Measurements from ENCODE around the gene TMEM221. TPM values are rescaled to one million over a fixed set of nuclear protein-coding genes. Genes with fewer than 3 reads are reported as not detected.
A peak's percentile ranks its signal among the peaks of the same experiment; 100 is the strongest.

The TMEM221 gene
- total and polyA plus RNA-seq, 5 donors, result 0.22 to 0.43 (median 0.38) TPM; not detected in 1

- peak; percentile 93 to 94 for ATAC-seq
- no peaks in the 10 kb centered on the region for H3K27me3 ChIP-seq (ENCODE audit: control insufficient read depth, insufficient read depth)
- H3K4me3 ChIP-seq (ENCODE audit: low read length), result peak within 1 kb of the TSS; percentile 76
- H3K4me1 ChIP-seq (ENCODE audit: control insufficient read depth, insufficient read depth, low read length), result peaks cover 4% of the 10 kb centered on the region
- WGBS, result under 1% methylated on average over 67 of the region's 67 CpGs
- H3K27ac ChIP-seq (ENCODE audit: low read length), result peak within 1 kb of the TSS; percentile 98
- intact Hi-C loops (cut with DNase I), result no loop called here
- no peaks in the 10 kb centered on the region for H3K9me3 ChIP-seq (ENCODE audit: control insufficient read depth, low read length)
- peak; percentile 99 to 100 (median 100) for DNase-seq
Observed at GRCh38 chr19:17470068-17470841, 21.8 kb upstream of the TMEM221 start, which contains the start of gene SLC27A1. Gene SLC27A1 (plus strand): TSS chr19:17470524. CDS start chr19:17470541, 17 bp downstream.

DNA sequence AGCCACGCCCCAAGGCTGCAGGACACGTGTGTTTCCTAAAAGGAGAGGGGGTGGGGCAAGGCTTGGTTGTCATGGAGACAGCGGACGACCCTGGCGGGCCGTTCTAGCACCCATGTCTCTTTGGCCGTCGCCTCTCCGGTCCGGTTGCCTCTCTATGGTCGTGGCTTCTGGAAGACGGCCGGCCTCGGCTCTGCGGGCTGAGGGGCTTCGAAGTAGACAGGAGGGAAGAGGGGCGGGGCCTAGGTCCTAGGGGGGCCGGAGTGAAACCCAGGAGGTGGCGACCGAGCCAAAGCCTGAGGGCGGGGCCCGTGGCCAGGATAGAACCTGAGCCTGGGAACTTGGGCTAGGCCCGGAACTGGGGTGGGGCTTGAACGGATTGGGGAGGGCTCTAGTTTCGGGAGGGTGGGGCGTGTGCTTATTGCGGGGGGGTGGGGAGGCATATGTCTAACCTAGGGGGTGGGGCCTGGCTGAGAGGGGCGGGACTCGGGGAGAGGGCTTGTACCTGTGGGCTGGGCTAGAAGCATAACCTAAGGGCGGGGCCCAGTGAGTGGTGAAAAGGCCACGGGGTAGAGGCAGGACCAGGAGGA lies 21.1 kb upstream of the TMEM221 start:
- H3K4me3 ChIP-seq (ENCODE audit: low read length), result peak overlapping the region; percentile 76
- intact Hi-C loops (cut with DNase I), result loop anchor here in 3 of 4 donors (5.0 to 10.0 kb wide), 2 partner anchors 75 to 122 kb away; partner anchors contain the start of gene CCDC194 (in 1 of the 3)
- H3K4me1 ChIP-seq (ENCODE audit: control insufficient read depth, insufficient read depth, low read length), result peaks cover 3% of the 10 kb centered on the region
- H3K27ac ChIP-seq (ENCODE audit: low read length), result peak overlapping the region; percentile 98
- no peaks in the 10 kb centered on the region for H3K27me3 ChIP-seq (ENCODE audit: control insufficient read depth, insufficient read depth)
- ATAC-seq, result peak; percentile 86 to 87
- WGBS, result under 1% methylated on average over 31 of the region's 31 CpGs
- peak; percentile 97 to 99 (median 99) for DNase-seq
- H3K9me3 ChIP-seq (ENCODE audit: control insufficient read depth, low read length), result no peaks in the 10 kb centered on the region

GRCh38 chr19:17469092-17469480 lies 20.6 kb upstream of the TMEM221 start:
- no peaks in the 10 kb centered on the region for H3K9me3 ChIP-seq (ENCODE audit: control insufficient read depth, low read length)
- H3K4me3 ChIP-seq (ENCODE audit: low read length), result peak overlapping the region; percentile 76
- DNase-seq, result no peak
- no peak for ATAC-seq
- 2% methylated on average over 19 of the region's 19 CpGs for WGBS
- peaks cover 3% of the 10 kb centered on the region for H3K4me1 ChIP-seq (ENCODE audit: control insufficient read depth, insufficient read depth, low read length)
- intact Hi-C loops (cut with DNase I), result loop anchor here in 3 of 4 donors (5.0 to 10.0 kb wide), 2 partner anchors 74 to 122 kb away; partner anchors contain the start of gene CCDC194 (in 1 of the 3)
- peak overlapping the region; percentile 98 for H3K27ac ChIP-seq (ENCODE audit: low read length)
- no peaks in the 10 kb centered on the region for H3K27me3 ChIP-seq (ENCODE audit: control insufficient read depth, insufficient read depth)

DNA sequence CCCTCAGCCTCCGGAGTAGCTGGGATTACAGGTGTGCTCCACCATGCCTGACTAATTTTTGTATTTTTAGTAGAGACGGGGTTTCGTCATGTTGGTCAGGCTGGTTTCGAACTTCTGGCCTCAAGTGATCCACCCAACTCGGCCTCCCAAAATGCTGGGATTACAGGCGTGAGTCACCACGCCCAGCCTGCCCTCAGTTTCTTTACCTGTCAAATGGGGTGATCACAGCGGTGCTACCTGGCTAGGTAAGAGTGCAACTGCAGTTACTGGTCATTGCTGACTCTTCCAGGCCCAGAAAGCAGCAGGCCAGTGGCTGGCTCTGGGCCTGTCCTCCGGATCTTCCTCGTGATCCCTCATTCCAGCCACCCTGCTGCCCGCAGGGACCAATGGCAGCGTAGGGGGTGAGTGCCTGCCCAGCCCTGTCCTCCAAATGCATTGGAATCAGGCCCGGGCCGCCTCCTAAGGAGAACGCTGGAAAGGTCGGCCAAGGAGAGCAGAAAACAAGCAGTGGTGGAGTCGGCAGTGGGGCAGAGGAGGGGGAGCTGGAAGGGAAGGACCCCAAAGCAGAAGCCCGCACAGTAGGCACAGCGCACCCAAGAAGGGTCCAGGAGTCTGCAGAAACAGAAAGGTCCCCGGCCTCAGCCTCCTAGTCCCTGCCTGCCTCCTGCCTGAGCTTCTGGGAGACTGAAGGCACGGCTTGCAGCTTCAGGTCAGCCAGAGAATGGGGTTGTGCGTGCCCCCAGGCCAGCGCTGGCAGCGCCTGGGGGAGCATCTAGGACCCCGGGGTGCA lies 20.0 kb upstream of the TMEM221 start:
- H3K27me3 ChIP-seq (ENCODE audit: control insufficient read depth, insufficient read depth), result no peaks in the 10 kb centered on the region
- intact Hi-C loops (cut with DNase I), result loop anchor here in 3 of 4 donors (5.0 to 10.0 kb wide), 2 partner anchors 74 to 121 kb away; partner anchors contain the start of gene CCDC194 (in 1 of the 3)
- WGBS, result 45% methylated on average over 25 of the region's 25 CpGs
- no peaks in the 10 kb centered on the region for H3K9me3 ChIP-seq (ENCODE audit: control insufficient read depth, low read length)
- DNase-seq (peak; percentile 84 to 92 (median 92)), ATAC-seq (peak; percentile 16 to 32)
- peak overlapping the region; percentile 98 for H3K27ac ChIP-seq (ENCODE audit: low read length)
- peaks cover 3% of the 10 kb centered on the region for H3K4me1 ChIP-seq (ENCODE audit: control insufficient read depth, insufficient read depth, low read length)
- H3K4me3 ChIP-seq (ENCODE audit: low read length), result peak overlapping the region; percentile 76

GRCh38 chr19:17467471-17468301 lies 19.2 kb upstream of the TMEM221 start:
- H3K27me3 ChIP-seq (ENCODE audit: control insufficient read depth, insufficient read depth), result no peaks in the 10 kb centered on the region
- intact Hi-C loops (cut with DNase I), result loop anchor here in 3 of 4 donors (5.0 to 10.0 kb wide), 2 partner anchors 73 to 120 kb away; partner anchors contain the start of gene CCDC194 (in 1 of the 3)
- no peak overlapping the region for H3K4me3 ChIP-seq (ENCODE audit: low read length)
- H3K4me1 ChIP-seq (ENCODE audit: control insufficient read depth, insufficient read depth, low read length), result peaks cover 3% of the 10 kb centered on the region
- peak overlapping the region; percentile 98 for H3K27ac ChIP-seq (ENCODE audit: low read length)
- peak in 1 of 3 donors; percentile 30 for DNase-seq
- WGBS, result 66% methylated on average over 12 of the region's 12 CpGs
- ATAC-seq, result no peak
- no peaks in the 10 kb centered on the region for H3K9me3 ChIP-seq (ENCODE audit: control insufficient read depth, low read length)

DNA sequence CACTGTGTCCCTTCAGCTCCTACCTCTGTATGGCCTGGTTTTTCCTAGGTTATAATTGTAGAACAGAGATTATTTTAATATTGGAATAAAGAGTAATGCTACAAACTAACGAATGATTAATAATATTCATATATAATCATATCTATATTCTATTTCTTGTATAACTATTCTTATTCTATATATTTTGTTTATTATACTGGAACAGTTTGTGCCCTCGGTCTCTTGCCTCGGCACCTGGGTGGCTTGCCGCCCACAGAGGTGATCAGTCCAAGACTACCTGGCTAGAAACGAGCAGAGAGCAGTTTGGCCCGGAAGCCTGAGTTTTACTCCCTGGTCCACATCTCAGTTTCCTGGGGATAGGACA lies 18.0 kb upstream of the TMEM221 start:
- Histone ChIP-seq H3K27me3 (ENCODE audit: control insufficient read depth, insufficient read depth) (no peaks in the 10 kb centered on the region), H3K4me3 (ENCODE audit: low read length) (no peak overlapping the region), H3K9me3 (ENCODE audit: control insufficient read depth, low read length) (no peaks in the 10 kb centered on the region), H3K4me1 (ENCODE audit: control insufficient read depth, insufficient read depth, low read length) (peaks cover 3% of the 10 kb centered on the region), H3K27ac (ENCODE audit: low read length) (no peak overlapping the region)
- ATAC-seq, result no peak
- intact Hi-C loops (cut with DNase I), result loop anchor here in 3 of 4 donors (5.0 to 10.0 kb wide), 2 partner anchors 72 to 119 kb away; partner anchors contain the start of gene CCDC194 (in 1 of the 3)
- no peak for DNase-seq
- 42% methylated on average over 6 of the region's 6 CpGs for WGBS

GRCh38 chr19:17460372-17461230 lies 12.1 kb upstream of the TMEM221 start, which contains the start of gene NXNL1:
Gene NXNL1 (minus strand): TSS chr19:17460926. CDS start chr19:17460869, 57 bp downstream.
- Histone ChIP-seq H3K27ac (ENCODE audit: low read length) (no peak within 1 kb of the TSS), H3K9me3 (ENCODE audit: control insufficient read depth, low read length) (no peaks in the 10 kb centered on the region), H3K4me1 (ENCODE audit: control insufficient read depth, insufficient read depth, low read length) (no peaks in the 10 kb centered on the region), H3K4me3 (ENCODE audit: low read length) (no peak within 1 kb of the TSS), H3K27me3 (ENCODE audit: control insufficient read depth, insufficient read depth) (no peaks in the 10 kb centered on the region)
- intact Hi-C loops (cut with DNase I), result loop anchor here in 1 of 4 donors (10.0 kb wide), 1 partner anchor 66 kb away; the partner anchor contains the start of gene CCDC194
- peak in 1 of 2 donors; percentile 40 for ATAC-seq
- 85% methylated on average over 26 of the region's 26 CpGs for WGBS
- DNase-seq, result peak in 1 of 3 donors; percentile 20

- Histone ChIP-seq H3K27me3 (ENCODE audit: control insufficient read depth, insufficient read depth) (no peaks in the 10 kb centered on the region), H3K9me3 (ENCODE audit: control insufficient read depth, low read length) (no peaks in the 10 kb centered on the region), H3K4me1 (ENCODE audit: control insufficient read depth, insufficient read depth, low read length) (no peaks in the 10 kb centered on the region), H3K27ac (ENCODE audit: low read length) (no peak overlapping the region), H3K4me3 (ENCODE audit: low read length) (no peak overlapping the region)
- intact Hi-C loops (cut with DNase I), result loop anchor here in 2 of 4 donors (10.0 kb wide), 2 partner anchors 64 to 116 kb away; partner anchors contain the start of gene CCDC194 (in 1 of the 2)
- WGBS, result 84% methylated on average over 3 of the region's 3 CpGs
- DNase-seq, result peak in 1 of 3 donors; percentile 10
- no peak for ATAC-seq
Observed at GRCh38 chr19:17458970-17459369, 10.5 kb upstream of the TMEM221 start.

GRCh38 chr19:17457616-17458015 lies 9.1 kb upstream of the TMEM221 start:
- ATAC-seq, result no peak

More at GRCh38 chr19:17457616-17458015, 9.1 kb upstream of the TMEM221 start:
- H3K9me3 ChIP-seq (ENCODE audit: control insufficient read depth, low read length), result no peaks in the 10 kb centered on the region
- no peaks in the 10 kb centered on the region for H3K4me1 ChIP-seq (ENCODE audit: control insufficient read depth, insufficient read depth, low read length)
- no peak overlapping the region for H3K27ac ChIP-seq (ENCODE audit: low read length)
- peak in 1 of 3 donors; percentile 14 for DNase-seq
- H3K27me3 ChIP-seq (ENCODE audit: control insufficient read depth, insufficient read depth), result no peaks in the 10 kb centered on the region
- no peak overlapping the region for H3K4me3 ChIP-seq (ENCODE audit: low read length)
- WGBS, result 20% methylated on average over 6 of the region's 6 CpGs
- intact Hi-C loops (cut with DNase I), result loop anchor here in 2 of 4 donors (10.0 kb wide), 2 partner anchors 63 to 117 kb away; partner anchors contain the start of gene CCDC194 (in 1 of the 2)
